Naive thymus-derived CD8-positive, alpha-beta T cell (primary cell): Measurements from ENCODE around the gene PRCP. TPM values are rescaled to one million over a fixed set of nuclear protein-coding genes. Genes with fewer than 3 reads are reported as not detected.

ENCODE experiments used
- ATAC-seq, 2 donors: fragments of 150-1000 bp; cut with Tn5 transposase in 1 of 2; sonication (Bioruptor Pico), chemical (Tn5 transposase) in 1 of 2; 1 replicate in 1 of 2; 2 replicates in 1 of 2; pipeline ENCODE4 v1.10.0; 2021; ENCODE audit warnings: mild to moderate bottlenecking in 2 of 2, moderate library complexity in 2 of 2
- POLR2A ChIA-PET: fragments of 350-600 bp; sonication (Branson Sonifier 250); formaldehyde crosslinking; loops from one replicate; lab custom pipeline; 2021; ENCODE audit warnings: antibody characterized with exemption; lab: Charles Lee
- DNase-seq, 10 donors: peaks; one replicate each; pipeline versions ENCODE4 v3.0.0 to v3.0.0-alpha.2; 2020 to 2022
- H3K27ac Mint-ChIP-seq, 10 donors: one replicate each; pipeline ENCODE4 v1.8.0; 2020 to 2022; ENCODE audit warnings: mild to moderate bottlenecking in 10 of 10, mixed read lengths in 10 of 10, moderate library complexity in 4 of 10, inconsistent platforms in 1 of 10
- H3K27me3 Mint-ChIP-seq, 5 donors: one replicate each; pipeline ENCODE4 v1.8.0; 2021 to 2022; ENCODE audit warnings: mixed read lengths in 5 of 5
- H3K36me3 Mint-ChIP-seq, 3 donors: one replicate each; pipeline ENCODE4 v1.8.0; 2020 to 2022; ENCODE audit warnings: mixed read lengths in 3 of 3, mild to moderate bottlenecking in 2 of 3, inconsistent platforms in 1 of 3
- H3K4me1 Mint-ChIP-seq, 4 donors: one replicate each; pipeline ENCODE4 v1.8.0; 2021 to 2022; ENCODE audit warnings: mixed read lengths in 4 of 4
- H3K4me3 Mint-ChIP-seq, 10 donors: one replicate each; pipeline ENCODE4 v1.8.0; 2020 to 2022; ENCODE audit warnings: mild to moderate bottlenecking in 10 of 10, mixed read lengths in 10 of 10, moderate library complexity in 6 of 10, inconsistent platforms in 1 of 10
- H3K9me3 Mint-ChIP-seq, 9 donors: one replicate each; pipeline ENCODE4 v1.8.0; 2020 to 2022; ENCODE audit warnings: mixed read lengths in 9 of 9, mild to moderate bottlenecking in 3 of 9, inconsistent platforms in 1 of 9, moderate library complexity in 1 of 9
- polyA plus RNA-seq, 3 donors: library from polyadenylated mRNA; unstranded; fragments of 300-500 nt; fragmentation: Illumina TruSeq; gene quantifications; one replicate each; pipeline ENCODE4 v1.2.3, GENCODE V29; 2021
- total RNA-seq, 8 experiments: library from RNA in 2 of 8; stranded (reverse) in 2 of 8; gene quantifications; one replicate each; pipeline ENCODE4 v1.2.3 and lab custom pipeline; 2021 to 2026

The PRCP gene
- total and polyA plus RNA-seq, 5 experiments from 2014 or later, result 26.4 to 50.2 (median 48.3) TPM

GRCh38 chr11:82845356-82846353, 54.6 kb downstream of the PRCP start:
- H3K36me3 Mint-ChIP-seq, result peaks cover 11 to 48% (median 26%) of the 10 kb centered on the region in 3 donors
- POLR2A ChIA-PET, result no interaction called here
- H3K9me3 Mint-ChIP-seq, result no peaks in the 10 kb centered on the region

GRCh38 chr11:82843057-82843795, 57.0 kb downstream of the PRCP start:
- no peak for ATAC-seq

More at GRCh38 chr11:82845356-82846353, 54.6 kb downstream of the PRCP start:
- Mint-ChIP-seq H3K27me3 (no peaks in the 10 kb centered on the region), H3K4me1 (peaks cover 0 to 1% (median 0%) of the 10 kb centered on the region in 4 donors), H3K4me3 (no peak overlapping the region), H3K27ac (peak overlapping the region in 1 of 10 donors; percentile 49)
- ATAC-seq (no peak), DNase-seq (no peak)

GRCh38 chr11:82842019-82842418, 58.2 kb downstream of the PRCP start:
- H3K27me3 Mint-ChIP-seq, result no peaks in the 10 kb centered on the region
- POLR2A ChIA-PET, result no interaction called here
- ATAC-seq, result no peak
- H3K4me3 Mint-ChIP-seq, result no peak overlapping the region
- DNase-seq, result no peak
- peak overlapping the region in 1 of 10 donors; percentile 18 for H3K27ac Mint-ChIP-seq
- H3K36me3 Mint-ChIP-seq, result peaks cover 11 to 49% (median 27%) of the 10 kb centered on the region in 3 donors
- no peaks in the 10 kb centered on the region for H3K9me3 Mint-ChIP-seq
- H3K4me1 Mint-ChIP-seq, result peaks cover 0 to 1% (median 0%) of the 10 kb centered on the region in 4 donors

More at GRCh38 chr11:82843057-82843795, 57.0 kb downstream of the PRCP start:
- DNase-seq, result no peak
- H3K9me3 Mint-ChIP-seq, result no peaks in the 10 kb centered on the region
- peaks cover 0 to 1% (median 0%) of the 10 kb centered on the region in 4 donors for H3K4me1 Mint-ChIP-seq
- H3K27me3 Mint-ChIP-seq, result no peaks in the 10 kb centered on the region
- POLR2A ChIA-PET, result no interaction called here
- no peak overlapping the region for H3K4me3 Mint-ChIP-seq
- peaks cover 11 to 43% (median 17%) of the 10 kb centered on the region in 3 donors for H3K36me3 Mint-ChIP-seq
- peak overlapping the region in 1 of 10 donors; percentile 51 for H3K27ac Mint-ChIP-seq

GRCh38 chr11:82837650-82838049, 62.6 kb downstream of the PRCP start:
- DNase-seq (no peak), ATAC-seq (no peak)
- Mint-ChIP-seq H3K27ac (no peak overlapping the region), H3K4me1 (peaks cover 0 to 1% (median 0%) of the 10 kb centered on the region in 4 donors), H3K27me3 (no peaks in the 10 kb centered on the region), H3K4me3 (no peak overlapping the region), H3K9me3 (no peaks in the 10 kb centered on the region), H3K36me3 (peaks cover 21 to 77% (median 62%) of the 10 kb centered on the region in 3 donors)
- POLR2A ChIA-PET, result no interaction called here

- H3K36me3 Mint-ChIP-seq, result peaks cover 22 to 65% (median 61%) of the 10 kb centered on the region in 3 donors
- H3K27ac Mint-ChIP-seq, result no peak overlapping the region
- H3K4me1 Mint-ChIP-seq, result no peaks in the 10 kb centered on the region
- H3K27me3 Mint-ChIP-seq, result no peaks in the 10 kb centered on the region
- POLR2A ChIA-PET, result no interaction called here
- no peak overlapping the region for H3K4me3 Mint-ChIP-seq
- H3K9me3 Mint-ChIP-seq, result no peaks in the 10 kb centered on the region
- ATAC-seq (no peak), DNase-seq (no peak)
Measured at GRCh38 chr11:82832983-82833382, 67.2 kb downstream of the PRCP start.

- H3K36me3 Mint-ChIP-seq, result peaks cover 22 to 51% (median 46%) of the 10 kb centered on the region in 3 donors
- ATAC-seq (no peak), DNase-seq (no peak)
- no peak overlapping the region for H3K27ac Mint-ChIP-seq
- POLR2A ChIA-PET, result no interaction called here
- no peaks in the 10 kb centered on the region for H3K27me3 Mint-ChIP-seq
- no peaks in the 10 kb centered on the region for H3K9me3 Mint-ChIP-seq
- H3K4me1 Mint-ChIP-seq, result no peaks in the 10 kb centered on the region
- no peak overlapping the region for H3K4me3 Mint-ChIP-seq
Measured at GRCh38 chr11:82831364-82831763, 68.9 kb downstream of the PRCP start.

- H3K4me3 Mint-ChIP-seq, result no peak overlapping the region
- peaks cover 22 to 44% (median 40%) of the 10 kb centered on the region in 3 donors for H3K36me3 Mint-ChIP-seq
- DNase-seq (no peak), ATAC-seq (no peak)
- no peaks in the 10 kb centered on the region for H3K27me3 Mint-ChIP-seq
- no peaks in the 10 kb centered on the region for H3K4me1 Mint-ChIP-seq
- H3K9me3 Mint-ChIP-seq, result no peaks in the 10 kb centered on the region
- POLR2A ChIA-PET, result no interaction called here
- no peak overlapping the region for H3K27ac Mint-ChIP-seq
Measured at GRCh38 chr11:82830746-82831145, 69.5 kb downstream of the PRCP start.

GRCh38 chr11:82829101-82829500, 71.1 kb downstream of the PRCP start:
- POLR2A ChIA-PET, result no interaction called here
- Mint-ChIP-seq H3K27ac (no peak overlapping the region), H3K4me3 (no peak overlapping the region), H3K9me3 (no peaks in the 10 kb centered on the region), H3K4me1 (no peaks in the 10 kb centered on the region), H3K36me3 (peaks cover 19 to 41% (median 40%) of the 10 kb centered on the region in 3 donors), H3K27me3 (no peaks in the 10 kb centered on the region)
- DNase-seq (no peak), ATAC-seq (no peak)

- no peaks in the 10 kb centered on the region for H3K27me3 Mint-ChIP-seq
- no peak overlapping the region for H3K27ac Mint-ChIP-seq
- H3K4me3 Mint-ChIP-seq, result no peak overlapping the region
- no peaks in the 10 kb centered on the region for H3K4me1 Mint-ChIP-seq
- ATAC-seq, result no peak
- H3K9me3 Mint-ChIP-seq, result no peaks in the 10 kb centered on the region
- DNase-seq, result no peak
- peaks cover 19 to 39% (median 34%) of the 10 kb centered on the region in 3 donors for H3K36me3 Mint-ChIP-seq
- POLR2A ChIA-PET, result no interaction called here
Measured at GRCh38 chr11:82828472-82828871, 71.8 kb downstream of the PRCP start.

- Mint-ChIP-seq H3K4me1 (no peaks in the 10 kb centered on the region), H3K27ac (no peak overlapping the region), H3K9me3 (no peaks in the 10 kb centered on the region), H3K36me3 (peaks cover 16 to 27% (median 19%) of the 10 kb centered on the region in 3 donors), H3K27me3 (no peaks in the 10 kb centered on the region), H3K4me3 (no peak overlapping the region)
- ATAC-seq (no peak), DNase-seq (no peak)
- POLR2A ChIA-PET, result no interaction called here
Measured at GRCh38 chr11:82826526-82826925, 73.7 kb downstream of the PRCP start.

GRCh38 chr11:82823647-82824619, 76.3 kb downstream of the PRCP start:
- no peak overlapping the region for H3K4me3 Mint-ChIP-seq
- no peak for DNase-seq
- H3K27ac Mint-ChIP-seq, result peak overlapping the region in 1 of 10 donors; percentile 34
- POLR2A ChIA-PET, result no interaction called here
- no peaks in the 10 kb centered on the region for H3K9me3 Mint-ChIP-seq
- no peaks in the 10 kb centered on the region for H3K4me1 Mint-ChIP-seq
- peaks cover 11 to 27% (median 13%) of the 10 kb centered on the region in 3 donors for H3K36me3 Mint-ChIP-seq
- ATAC-seq, result no peak
- H3K27me3 Mint-ChIP-seq, result no peaks in the 10 kb centered on the region
